Amygdala (tissue), 56 donors: Measurements from ENCODE around the gene IVL.

Experiments
- DNase-seq, 56 donors: peaks; one replicate each; lab custom pipeline; 2025; lab: John Stamatoyannopoulos, UW

The IVL gene, protein sequence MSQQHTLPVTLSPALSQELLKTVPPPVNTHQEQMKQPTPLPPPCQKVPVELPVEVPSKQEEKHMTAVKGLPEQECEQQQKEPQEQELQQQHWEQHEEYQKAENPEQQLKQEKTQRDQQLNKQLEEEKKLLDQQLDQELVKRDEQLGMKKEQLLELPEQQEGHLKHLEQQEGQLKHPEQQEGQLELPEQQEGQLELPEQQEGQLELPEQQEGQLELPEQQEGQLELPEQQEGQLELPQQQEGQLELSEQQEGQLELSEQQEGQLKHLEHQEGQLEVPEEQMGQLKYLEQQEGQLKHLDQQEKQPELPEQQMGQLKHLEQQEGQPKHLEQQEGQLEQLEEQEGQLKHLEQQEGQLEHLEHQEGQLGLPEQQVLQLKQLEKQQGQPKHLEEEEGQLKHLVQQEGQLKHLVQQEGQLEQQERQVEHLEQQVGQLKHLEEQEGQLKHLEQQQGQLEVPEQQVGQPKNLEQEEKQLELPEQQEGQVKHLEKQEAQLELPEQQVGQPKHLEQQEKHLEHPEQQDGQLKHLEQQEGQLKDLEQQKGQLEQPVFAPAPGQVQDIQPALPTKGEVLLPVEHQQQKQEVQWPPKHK

GRCh38 chr1:152907686-152908601 lies at the start of gene IVL:
Gene IVL (plus strand): TSS chr1:152908546. CDS start chr1:152909798, 1,252 bp downstream.
- no peak for DNase-seq

GRCh38 chr1:152859696-152860095 lies 48.6 kb upstream of the IVL start, which contains the start of gene LCE7A:
Gene LCE7A (plus strand): TSS chr1:152859996. CDS start chr1:152860698, 702 bp downstream.
- DNase-seq, result no peak

DNA sequence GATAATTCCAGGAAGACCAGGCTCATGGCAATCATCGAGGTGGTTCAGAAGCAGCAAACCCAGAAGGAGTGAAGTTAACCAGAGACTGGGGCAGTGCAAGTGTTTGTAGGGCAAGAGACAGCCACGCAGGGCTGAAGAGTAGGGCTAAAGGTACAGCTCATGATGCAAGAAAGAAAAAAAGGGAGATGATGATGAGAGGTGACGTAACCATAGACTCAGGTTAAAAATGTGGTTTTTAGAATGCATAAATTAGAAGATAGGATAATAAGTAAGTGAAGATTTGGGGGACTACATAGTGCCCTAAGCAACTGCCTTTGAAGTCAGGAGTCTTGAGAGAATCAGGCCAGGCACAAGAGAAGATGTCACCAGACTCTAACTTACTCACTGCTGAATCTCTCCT lies 48.2 kb upstream of the IVL start:
- no peak for DNase-seq

GRCh38 chr1:152861374-152861773 lies 47.0 kb upstream of the IVL start:
- no peak for DNase-seq

- no peak for DNase-seq
Measured at GRCh38 chr1:152864443-152864842, 43.9 kb upstream of the IVL start.

GRCh38 chr1:152866321-152866720 lies 42.0 kb upstream of the IVL start:
- no peak for DNase-seq

DNA sequence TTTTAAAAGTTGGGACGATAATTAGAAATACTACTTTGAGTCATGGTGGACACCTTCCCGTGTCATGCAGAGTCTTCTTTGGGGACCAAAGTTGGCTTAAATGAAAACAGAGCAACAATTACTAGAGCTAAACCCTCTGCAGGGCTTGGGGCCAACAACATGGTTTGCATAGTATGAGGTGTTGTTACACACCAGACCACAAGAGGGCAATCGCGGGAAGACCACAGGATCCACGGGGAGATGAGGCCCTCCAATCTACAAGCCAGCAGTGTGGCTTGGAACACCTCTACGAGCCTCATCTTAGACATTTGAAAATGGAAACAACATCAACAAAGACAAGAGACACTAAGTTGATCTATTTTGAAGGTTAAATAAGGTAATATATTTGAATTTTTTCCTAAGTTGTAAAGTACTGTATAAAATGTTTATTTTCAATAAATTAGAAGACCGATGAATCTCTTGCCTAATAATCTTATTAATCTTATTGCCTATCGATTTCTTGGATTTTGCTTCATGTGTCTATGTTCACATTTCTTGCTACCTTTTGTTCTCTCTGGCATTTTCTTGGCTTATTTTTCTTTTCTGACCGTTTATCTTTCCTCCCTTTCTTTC lies 38.4 kb upstream of the IVL start:
- DNase-seq, result peak in 39 of 56 donors; percentile 1 to 79 (median 26)

DNA sequence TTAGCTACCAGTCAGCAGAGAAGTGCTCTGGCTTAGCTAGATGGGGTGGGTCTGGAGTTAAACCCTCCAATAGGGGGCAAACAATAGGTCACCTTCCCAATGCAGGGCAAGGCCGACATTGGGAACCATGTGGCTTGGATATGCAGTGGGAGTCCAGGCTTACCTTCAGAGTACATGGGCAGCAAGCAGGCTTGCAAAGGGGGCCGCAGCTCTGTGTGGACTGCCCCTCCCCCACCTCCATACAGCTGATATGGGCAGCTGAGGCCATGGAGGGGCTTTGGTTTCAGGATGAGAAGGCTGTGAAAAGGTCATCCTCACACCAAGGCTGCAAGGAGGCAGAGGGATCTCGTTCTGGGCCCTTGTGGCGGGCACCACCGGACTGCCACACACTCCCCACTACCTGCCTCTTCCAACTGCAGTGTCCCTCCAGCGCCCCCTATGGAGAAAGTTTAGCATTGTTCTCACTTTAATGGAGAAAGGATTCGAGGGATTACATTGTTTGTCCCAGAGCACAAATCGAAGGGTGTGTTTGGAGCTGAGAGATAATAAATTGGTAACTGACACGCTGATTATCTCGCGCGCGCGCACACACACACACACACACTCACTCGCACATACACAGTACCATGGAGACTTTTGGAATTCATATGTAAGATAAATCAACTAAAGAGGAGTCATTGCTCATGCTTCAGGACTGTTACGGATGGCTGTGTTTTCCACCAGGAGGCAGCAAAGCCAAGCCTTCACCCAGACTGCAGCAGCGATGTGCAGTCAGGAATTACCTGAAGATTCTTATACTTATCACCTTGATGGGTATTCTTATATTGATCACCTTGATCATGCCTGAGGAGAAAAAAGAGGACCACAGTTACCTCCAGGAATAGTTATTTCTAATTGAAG lies 37.3 kb upstream of the IVL start:
- no peak for DNase-seq

- no peak for DNase-seq
Measured at GRCh38 chr1:152871731-152872126, 36.6 kb upstream of the IVL start.

DNA sequence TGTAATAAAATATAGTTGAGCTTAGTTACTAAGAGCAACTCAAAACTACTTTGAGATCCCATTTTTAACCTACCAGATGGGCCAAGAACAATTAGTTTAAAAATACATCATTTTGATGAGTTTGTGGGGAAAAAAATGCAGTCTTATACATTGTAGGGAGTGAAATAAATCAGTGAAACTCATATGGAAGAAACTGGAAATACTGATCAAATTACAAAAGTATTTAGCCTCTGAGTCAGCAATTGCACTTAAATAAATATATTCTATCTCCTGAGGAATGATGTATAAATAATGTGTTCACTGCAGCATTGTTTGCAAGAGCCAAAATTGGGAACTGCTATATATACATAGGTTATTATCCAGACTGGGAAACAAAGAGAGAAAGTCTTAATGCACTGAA lies 34.9 kb upstream of the IVL start:
- DNase-seq, result no peak

DNA sequence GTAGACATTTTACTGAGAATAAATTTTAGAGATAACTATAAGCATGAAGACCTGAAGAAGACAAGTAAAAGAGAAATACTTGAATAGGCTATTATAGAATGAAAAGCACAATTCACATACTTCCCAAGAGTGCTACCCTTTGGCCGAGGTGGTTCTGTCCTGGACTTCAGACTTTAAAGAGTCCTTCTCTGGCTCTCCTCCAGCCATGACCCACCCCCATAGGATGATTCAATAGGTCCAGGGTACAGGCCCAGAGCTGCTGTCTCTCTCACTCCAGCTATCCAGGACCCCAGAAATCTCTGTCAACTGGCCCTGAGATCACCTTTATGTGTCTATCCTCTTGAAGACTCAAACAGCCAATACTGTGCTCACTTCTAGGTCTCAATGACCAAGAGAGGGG lies 31.5 kb upstream of the IVL start:
- no peak for DNase-seq

DNA sequence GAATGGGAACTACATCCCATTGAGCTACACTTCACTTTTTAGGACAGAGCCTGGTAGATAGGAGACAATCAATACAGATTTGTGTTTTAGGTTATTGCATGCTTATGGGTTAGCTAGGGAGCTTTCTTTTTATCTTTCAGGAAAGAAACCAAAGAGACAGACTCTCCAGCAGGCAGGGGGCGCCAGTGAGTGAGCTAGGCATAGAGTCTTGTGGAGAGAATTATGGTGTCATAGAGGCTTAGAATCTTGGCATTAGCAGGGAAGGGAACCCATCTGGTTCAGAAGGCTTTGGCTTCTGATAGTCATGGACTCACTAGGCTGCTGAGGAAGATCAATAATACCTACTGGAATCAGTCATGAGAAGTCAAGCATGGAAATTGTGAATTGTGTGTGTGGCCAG lies 30.3 kb upstream of the IVL start, which contains the start of gene SMCP:
Gene SMCP, plus strand, starts transcription at position 281 of the 400 bp plus-strand sequence. CDS start 6,101 bp downstream, outside the sequence.
- DNase-seq, result no peak

- no peak for DNase-seq
Measured at GRCh38 chr1:152879559-152880198, 28.7 kb upstream of the IVL start.

- DNase-seq, result no peak
Measured at GRCh38 chr1:152880316-152880715, 28.0 kb upstream of the IVL start.

DNA sequence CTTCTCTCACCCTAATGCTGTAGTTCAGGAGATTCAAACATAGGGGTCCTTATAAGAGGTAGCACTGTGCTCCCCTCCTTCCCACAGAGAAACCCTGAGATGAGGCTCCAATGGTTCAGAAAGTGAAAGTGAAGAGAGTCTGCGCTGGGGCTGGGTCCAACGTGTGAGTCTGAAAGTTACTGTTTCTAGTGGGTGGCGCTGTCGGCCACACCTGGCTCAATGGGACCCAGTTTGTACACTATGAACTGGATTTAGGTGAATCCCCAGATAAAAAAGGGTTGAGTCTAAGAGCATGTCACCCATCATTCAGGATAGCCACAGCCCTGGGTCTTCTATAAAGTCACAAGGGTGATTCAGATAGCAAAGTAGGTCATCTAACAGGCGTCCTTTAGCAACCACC lies 27.4 kb upstream of the IVL start:
- no peak for DNase-seq

DNA sequence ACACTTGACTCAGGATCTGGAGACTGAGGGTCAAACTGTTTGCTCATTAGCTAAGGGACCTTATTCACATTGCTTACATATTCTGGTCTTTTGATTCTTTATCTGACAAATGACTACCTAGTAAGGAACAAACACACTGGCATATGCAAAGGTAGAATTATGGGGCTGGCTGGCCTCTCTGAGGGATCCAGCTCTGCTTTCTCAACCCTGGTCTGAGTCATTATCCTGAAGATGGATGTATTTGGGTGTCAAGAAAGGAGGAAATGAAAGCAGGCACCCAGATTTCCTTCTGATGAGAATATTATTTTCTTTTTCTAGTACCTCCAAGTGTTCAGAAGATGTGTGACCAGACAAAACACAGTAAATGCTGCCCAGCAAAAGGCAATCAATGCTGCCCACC lies 24.3 kb upstream of the IVL start:
- no peak for DNase-seq

DNA sequence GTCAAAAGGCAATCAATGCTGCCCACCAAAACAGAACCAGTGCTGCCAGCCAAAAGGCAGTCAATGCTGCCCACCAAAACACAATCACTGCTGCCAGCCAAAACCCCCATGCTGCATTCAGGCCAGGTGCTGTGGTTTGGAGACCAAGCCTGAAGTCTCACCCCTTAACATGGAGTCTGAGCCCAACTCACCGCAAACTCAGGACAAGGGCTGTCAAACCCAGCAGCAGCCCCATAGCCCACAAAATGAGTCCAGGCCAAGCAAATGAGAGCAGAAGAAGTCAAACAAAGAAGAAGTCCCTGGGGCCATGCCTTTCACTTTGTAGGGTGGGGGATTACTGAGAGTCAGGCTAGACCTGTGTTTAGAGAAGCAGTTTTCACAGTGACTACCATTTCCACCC lies 23.8 kb upstream of the IVL start:
- no peak for DNase-seq

GRCh38 chr1:152884966-152885624 lies 23.3 kb upstream of the IVL start:
- no peak for DNase-seq
